Measurements from ENCODE around the gene STAT3. TPM values are rescaled to one million over a fixed set of nuclear protein-coding genes. Genes with fewer than 3 reads are reported as not detected.
"Not testable (repeated sequence)": the region's sequence is repeated elsewhere in the genome, so short reads cannot be mapped to it uniquely, and the experiment has no call there.

Gene STAT3
- total and polyA plus RNA-seq, 12 donors, result 33.9 to 398 (median 109) TPM

GRCh38 chr17:42403150-42403549, 14.9 kb upstream of the STAT3 start:
- H3K9me3 ChIP-seq, result no peaks in the 10 kb centered on the region
- H3K4me3 ChIP-seq, result no peak overlapping the region
- TF ChIP-seq CTCF (IDR thresholded peaks at IDR 0.05), result peak in 5 of 9 donors; percentile 15 to 43 (median 32)
- H3K36me3 ChIP-seq, result peaks cover 3 to 39% (median 30%) of the 10 kb centered on the region in 9 donors
- WGBS, 2 donors, result 77 to 79% methylated on average over 6 of the region's 6 CpGs
- intact Hi-C loops (cut with DNase I), result loop anchor here in 3 of 10 donors (5.0 to 10.0 kb wide), 3 partner anchors 52 to 122 kb away; partner anchors contain the start of gene ATP6V0A1 (in 1 of the 3)
- H3K27ac ChIP-seq, result peak overlapping the region in 7 of 10 donors; percentile 0 to 100 (median 31)
- no peak for DNase-seq
- H3K27me3 ChIP-seq, result no peaks in the 10 kb centered on the region
- ATAC-seq, result no peak
- peaks cover 23 to 89% (median 69%) of the 10 kb centered on the region in 9 donors for H3K4me1 ChIP-seq

DNA sequence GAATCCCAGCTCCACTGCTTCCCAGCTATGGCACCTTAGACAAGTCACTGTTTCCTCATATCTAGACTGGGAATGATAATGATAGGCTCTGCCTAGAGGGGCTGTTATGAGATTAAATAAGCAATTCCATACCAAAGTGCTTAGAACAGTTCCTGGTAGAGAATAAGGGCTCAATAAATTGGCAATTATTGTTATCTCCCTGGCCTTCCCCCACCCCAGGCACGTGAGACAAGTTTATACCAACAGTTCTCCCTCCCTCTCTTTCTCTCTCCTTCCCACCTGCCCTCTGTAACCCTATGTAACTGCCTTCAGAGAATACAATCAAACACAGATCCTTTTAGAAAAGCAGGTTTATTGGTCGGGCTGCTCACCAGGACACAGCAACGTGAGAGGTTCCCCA, 13.9 kb upstream of the STAT3 start:
- Histone ChIP-seq H3K27ac (peak overlapping the region in 7 of 10 donors; percentile 0 to 100 (median 31)), H3K36me3 (peaks cover 3 to 39% (median 30%) of the 10 kb centered on the region in 9 donors), H3K4me3 (no peak overlapping the region), H3K27me3 (no peaks in the 10 kb centered on the region), H3K9me3 (no peaks in the 10 kb centered on the region), H3K4me1 (peaks cover 16 to 82% (median 61%) of the 10 kb centered on the region in 9 donors)
- intact Hi-C loops (cut with DNase I), result loop anchor here in 3 of 10 donors (5.0 to 10.0 kb wide), 3 partner anchors 53 to 123 kb away; partner anchors contain the start of gene ATP6V0A1 (in 1 of the 3)
- DNase-seq (no peak), ATAC-seq (no peak)
- WGBS, 2 donors, result 44 to 50% methylated on average over 3 of the region's 3 CpGs
- no peak for TF ChIP-seq CTCF (IDR thresholded peaks at IDR 0.05)

- intact Hi-C loops (cut with DNase I), result loop anchor here in 4 of 10 donors (2.0 to 10.0 kb wide), 4 partner anchors 54 to 124 kb away; partner anchors contain the start of gene ATP6V0A1 (in 1 of the 4)
Observed at GRCh38 chr17:42400844-42401375, 12.7 kb upstream of the STAT3 start.

DNA sequence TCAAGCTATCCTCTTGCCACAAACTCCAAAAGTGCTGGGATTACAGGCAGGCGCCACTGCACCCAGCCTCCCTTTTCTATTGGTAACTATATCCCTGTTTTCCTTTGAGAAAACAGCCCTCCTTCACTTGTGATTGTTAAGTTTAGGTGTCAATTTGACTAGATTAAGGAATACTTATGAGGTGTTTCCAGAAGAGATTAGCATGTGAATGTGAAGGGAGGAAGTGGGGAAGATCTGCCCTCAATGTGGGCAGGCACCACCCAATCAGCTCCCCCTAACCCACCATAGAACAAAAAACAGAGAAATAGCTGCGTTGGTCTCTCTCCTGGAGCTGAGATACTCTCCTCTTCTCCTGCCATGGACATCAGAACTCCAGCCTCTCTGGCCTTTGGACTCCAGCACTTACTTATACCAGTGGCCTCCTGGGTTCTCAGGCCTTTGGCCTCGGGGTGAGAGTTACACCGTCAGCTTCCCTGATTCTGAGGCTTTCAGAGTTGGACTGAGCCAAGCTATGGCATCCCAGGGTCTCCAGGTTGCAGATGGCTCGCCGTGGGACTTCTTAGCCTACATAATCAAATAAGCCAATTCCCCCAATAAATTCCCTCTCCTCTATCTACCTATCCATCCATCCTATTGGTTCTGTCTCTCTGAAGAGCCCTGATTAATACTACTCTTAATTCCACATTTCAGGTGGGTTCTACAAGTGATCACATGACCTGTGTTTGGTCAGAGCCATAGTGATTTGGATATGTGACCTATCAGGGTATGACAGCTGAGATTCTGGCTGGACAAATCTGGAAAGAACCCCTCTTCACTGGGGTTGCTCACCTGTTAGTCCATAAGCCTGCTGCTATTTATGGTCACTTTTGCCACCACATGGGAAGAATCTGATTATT, 12.0 kb upstream of the STAT3 start:
- DNase-seq (no peak), ATAC-seq (no peak)
- no peak overlapping the region for H3K4me3 ChIP-seq
- WGBS, 2 donors, result 84 to 85% methylated on average over 6 of the region's 6 CpGs
- H3K4me1 ChIP-seq, result peaks cover 6 to 63% (median 43%) of the 10 kb centered on the region in 9 donors
- H3K9me3 ChIP-seq, result no peaks in the 10 kb centered on the region
- peaks cover 3 to 35% (median 28%) of the 10 kb centered on the region in 9 donors for H3K36me3 ChIP-seq
- H3K27me3 ChIP-seq, result no peaks in the 10 kb centered on the region
- peak overlapping the region in 6 of 10 donors; percentile 15 to 74 (median 35) for H3K27ac ChIP-seq
- intact Hi-C loops (cut with DNase I), result loop anchor here in 4 of 10 donors (2.0 to 10.0 kb wide), 4 partner anchors 55 to 125 kb away; partner anchors contain the start of gene ATP6V0A1 (in 1 of the 4)
- TF ChIP-seq CTCF (IDR thresholded peaks at IDR 0.05), result no peak

More at GRCh38 chr17:42400844-42401375, 12.7 kb upstream of the STAT3 start:
- H3K27me3 ChIP-seq, DNase-seq, H3K9me3 ChIP-seq, ATAC-seq, H3K4me3 ChIP-seq: not testable (repeated sequence)
- 69 to 72% methylated on average over 8 of the region's 8 CpGs for WGBS, 2 donors
- H3K36me3 ChIP-seq, result peaks cover 3 to 39% (median 30%) of the 10 kb centered on the region in 9 donors
- H3K27ac ChIP-seq, result peak overlapping the region in 4 of 10 donors; percentile 15 to 74 (median 44)
- peaks cover 7 to 70% (median 50%) of the 10 kb centered on the region in 9 donors for H3K4me1 ChIP-seq
